NCI-H524 treated with DMSO at 0.1 percent for 48 hours (cell line): Measurements from ENCODE around the gene TSEN2.

Experiments
- DNase-seq: peaks from one replicate; lab custom pipeline; 2025; lab: John Stamatoyannopoulos, UW

Gene TSEN2

DNA sequence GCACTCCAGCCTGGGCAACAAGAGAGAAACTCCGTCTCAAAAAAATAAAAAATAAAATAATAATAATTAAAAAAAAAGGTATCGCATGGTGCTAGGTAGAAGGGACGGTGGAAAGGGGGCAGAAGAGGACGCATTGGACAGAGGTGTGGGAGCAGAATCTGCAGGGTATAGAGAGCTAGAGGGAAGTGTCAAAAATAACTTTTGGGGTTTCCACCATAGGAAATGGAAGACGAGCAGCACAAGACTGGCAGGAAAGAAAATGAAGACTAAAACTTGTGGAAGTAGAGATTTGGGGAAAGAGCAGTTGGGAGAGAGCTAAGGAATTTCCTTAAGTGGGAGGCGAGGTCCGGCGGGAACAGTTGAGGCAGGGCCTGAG, 72.0 kb downstream of the TSEN2 start:
- no peak for DNase-seq

- peak; percentile 55 for DNase-seq
These were observed 72.6 kb downstream of the TSEN2 start, which contains the start of gene MKRN2 for GRCh38 chr3:12556690-12557472. TSS of gene MKRN2 (plus strand) at chr3:12557087. CDS start at chr3:12557151, 64 bp downstream.

DNA sequence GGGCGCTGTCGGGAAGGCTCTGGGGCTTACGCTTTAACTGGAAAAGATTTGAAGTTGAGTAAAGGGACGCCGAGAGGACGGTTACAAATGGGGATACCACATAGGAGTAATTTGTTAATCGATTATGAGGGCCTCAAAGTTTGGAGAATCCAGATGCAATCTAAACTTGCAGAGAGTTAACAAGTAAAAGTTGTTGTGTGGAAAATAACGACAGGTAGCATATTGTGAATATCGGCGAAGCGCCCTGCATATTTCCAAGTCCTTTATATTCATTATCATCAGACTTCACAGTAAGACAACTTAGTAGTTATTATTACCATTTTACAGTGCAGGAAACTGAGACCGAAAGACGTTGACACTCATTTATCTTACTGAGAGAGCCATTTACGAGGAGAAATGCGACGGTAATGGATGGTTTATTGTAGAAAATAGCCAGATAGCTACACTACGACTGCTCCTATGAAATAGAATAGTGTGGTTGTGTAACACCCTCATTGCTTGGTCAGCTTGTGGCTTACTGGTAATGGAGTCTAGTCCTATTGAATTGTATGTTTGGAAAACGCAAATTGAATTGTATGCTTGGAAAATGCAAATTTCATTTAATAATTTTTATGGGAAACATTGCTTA, 73.3 kb downstream of the TSEN2 start:
- DNase-seq = no peak

DNA sequence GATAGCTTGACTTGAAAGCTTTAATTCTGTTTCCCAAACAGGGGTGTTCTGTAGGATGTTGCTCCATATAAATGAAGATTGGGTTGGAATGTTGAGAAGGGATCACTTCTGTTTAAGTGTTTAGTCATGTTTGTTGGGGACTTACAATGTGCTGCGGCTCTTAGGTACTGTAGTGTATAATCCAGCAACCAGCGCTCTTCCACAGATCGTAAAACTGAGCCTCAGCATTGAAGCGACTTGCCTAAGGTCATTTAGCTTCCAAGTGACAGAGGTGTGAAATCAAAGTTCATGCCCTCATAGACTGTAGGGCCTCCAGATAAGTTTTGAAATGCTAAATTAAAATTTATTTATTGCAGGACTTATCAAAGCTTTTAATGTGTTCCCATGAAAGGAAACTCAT, 74.4 kb downstream of the TSEN2 start:
- no peak for DNase-seq

- no peak for DNase-seq
These were observed 75.2 kb downstream of the TSEN2 start for GRCh38 chr3:12559520-12559919.

GRCh38 chr3:12560505-12561190, 76.4 kb downstream of the TSEN2 start:
- no peak for DNase-seq

DNA sequence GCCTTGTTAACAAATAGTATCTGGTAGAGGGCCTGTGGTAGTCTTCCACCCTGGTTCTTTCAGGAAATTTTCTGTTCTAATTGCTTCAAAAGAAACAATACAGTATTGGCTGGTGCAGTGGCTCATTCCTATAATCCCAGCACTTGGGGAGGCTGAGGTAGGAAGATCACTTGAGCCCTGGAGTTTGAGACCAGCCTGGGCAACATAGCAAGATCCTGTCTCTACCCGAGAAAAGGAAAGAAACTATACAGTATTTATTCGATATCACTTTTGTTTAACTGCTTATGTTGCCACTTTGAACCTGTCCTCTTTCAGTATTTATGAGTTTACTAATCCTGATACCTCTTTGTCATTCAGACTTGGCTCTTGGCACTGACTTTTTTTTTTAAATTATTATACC, 77.1 kb downstream of the TSEN2 start:
- no peak for DNase-seq

GRCh38 chr3:12562451-12562850, 78.2 kb downstream of the TSEN2 start:
- DNase-seq = no peak

DNA sequence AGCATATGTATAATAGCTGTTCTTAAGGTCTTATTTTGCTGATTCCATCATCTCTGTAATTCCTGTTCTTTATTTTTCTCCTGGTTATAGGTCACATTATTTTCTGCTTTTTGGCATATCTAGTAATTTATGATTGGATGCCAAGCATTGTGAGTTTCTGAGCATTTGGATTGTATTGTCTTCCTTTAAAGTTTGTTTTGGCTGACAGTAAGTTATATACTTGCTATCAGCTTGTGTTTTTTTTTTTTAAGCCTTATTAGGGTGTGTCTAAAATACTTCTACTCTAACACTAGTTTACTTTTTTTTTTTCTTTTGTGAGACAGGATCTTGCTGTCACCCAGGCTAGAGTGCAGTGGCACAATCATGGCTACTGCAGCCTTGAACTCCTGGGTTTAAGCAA, 82.7 kb downstream of the TSEN2 start:
- DNase-seq = no peak

- DNase-seq = no peak
These were observed 84.5 kb downstream of the TSEN2 start for GRCh38 chr3:12568747-12569146.

DNA sequence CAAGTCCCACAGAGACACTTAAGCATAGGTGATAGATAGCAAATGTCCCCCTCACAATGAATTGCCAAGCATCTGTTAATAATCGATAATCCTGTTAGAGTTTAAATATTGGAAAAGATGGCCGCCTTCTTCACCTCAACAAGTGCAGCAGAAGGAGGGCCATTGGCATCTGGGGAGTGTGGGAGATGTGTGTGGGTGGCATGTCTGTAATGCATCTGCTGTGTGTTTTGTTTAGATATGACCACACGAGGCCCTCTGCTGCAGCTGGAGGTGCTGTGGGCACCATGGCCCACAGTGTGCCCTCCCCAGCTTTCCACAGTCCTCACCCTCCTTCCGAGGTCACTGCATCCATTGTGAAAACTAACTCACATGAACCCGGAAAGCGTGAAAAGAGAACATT, 85.6 kb downstream of the TSEN2 start:
- DNase-seq = no peak

GRCh38 chr3:12571986-12572385, 87.7 kb downstream of the TSEN2 start:
- no peak for DNase-seq

DNA sequence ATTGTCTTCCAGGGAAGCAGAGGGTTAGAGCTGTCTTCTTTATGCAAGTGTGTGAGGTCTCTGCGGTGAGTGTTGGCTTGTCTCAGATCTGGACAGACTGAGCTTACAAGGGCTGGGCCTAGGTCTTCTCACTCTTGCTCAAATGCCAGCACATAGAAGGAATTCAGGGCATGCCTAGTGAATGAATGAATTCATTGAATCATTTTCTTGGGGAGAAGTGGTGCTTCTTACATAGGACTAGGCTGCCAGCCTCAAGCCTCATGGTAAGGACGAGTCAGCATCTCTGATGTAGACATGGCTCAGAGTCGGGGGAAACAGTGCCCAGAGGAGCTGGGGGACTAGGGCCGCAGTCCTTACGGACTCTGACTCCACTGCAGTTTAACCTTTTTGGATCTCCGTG, 89.9 kb downstream of the TSEN2 start:
- DNase-seq = no peak

GRCh38 chr3:12574661-12575060, 90.4 kb downstream of the TSEN2 start:
- DNase-seq = no peak

DNA sequence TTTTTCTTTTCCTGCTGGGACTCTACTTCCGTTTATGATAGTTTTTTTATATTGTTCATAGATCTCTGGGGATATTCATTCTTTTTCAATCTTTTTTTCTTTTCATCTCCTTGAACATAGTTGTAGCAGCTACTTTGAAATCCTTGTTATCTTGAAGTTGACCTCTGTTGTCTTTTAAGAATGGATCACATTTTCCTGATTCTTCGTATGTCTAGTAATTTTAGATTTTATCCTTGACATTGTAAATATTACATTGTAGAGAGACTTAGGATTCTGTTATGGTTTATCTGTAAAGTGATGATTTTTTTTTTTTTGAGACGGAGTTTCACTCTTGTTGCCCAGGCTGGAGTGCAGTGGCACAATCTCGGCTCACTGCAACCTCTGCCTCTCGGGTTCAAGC, 93.1 kb downstream of the TSEN2 start:
- no peak for DNase-seq

GRCh38 chr3:12578742-12579141, 94.5 kb downstream of the TSEN2 start:
- DNase-seq = no peak

GRCh38 chr3:12579456-12579855, 95.2 kb downstream of the TSEN2 start:
- DNase-seq = no peak

- DNase-seq = no peak
These were observed 95.6 kb downstream of the TSEN2 start for GRCh38 chr3:12579905-12580304.

- DNase-seq = no peak
These were observed 98.5 kb downstream of the TSEN2 start for GRCh38 chr3:12582730-12583129.
